Tibial nerve (tissue), 4 donors: ENCODE data around the gene CD244. TPM values are rescaled to one million over a fixed set of nuclear protein-coding genes. Genes with fewer than 3 reads are reported as not detected.
"Not testable (repeated sequence)": the region's sequence is repeated elsewhere in the genome, so short reads cannot be mapped to it uniquely, and the experiment has no call there.

ENCODE experiments used
- DNase-seq, 2 donors: peaks; one replicate each; pipeline ENCODE4 v3.0.0-alpha.2; 2019; ENCODE audit warnings: low spot score in 2 of 2
- H3K27ac ChIP-seq, 4 donors: fragments of 200-600 bp; sonication (generic) in 3 of 4; one replicate each; pipeline ENCODE4 v1.5.1; 2017 to 2019; ENCODE audit warnings: mild to moderate bottlenecking in 1 of 4
- H3K27me3 ChIP-seq, 2 donors: fragments of 200-600 bp; sonication (generic) in 1 of 2; one replicate each; pipeline versions ENCODE4 v1.5.1 to v1.6.0; 2017 to 2019
- H3K36me3 ChIP-seq, 3 donors: fragments of 200-600 bp; sonication (generic); one replicate each; pipeline ENCODE4 v1.5.1; 2018 to 2019
- H3K4me1 ChIP-seq, 4 donors: fragments of 200-600 bp; sonication (generic) in 3 of 4; one replicate each; pipeline ENCODE4 v1.5.1; 2017 to 2019
- H3K4me3 ChIP-seq, 4 donors: fragments of 200-600 bp; sonication (generic) in 3 of 4; one replicate each; pipeline ENCODE4 v1.5.1; 2017 to 2019; ENCODE audit warnings: mild to moderate bottlenecking in 1 of 4, moderate library complexity in 1 of 4
- H3K9me3 ChIP-seq, 4 donors: fragments of 200-600 bp; sonication (generic) in 3 of 4; one replicate each; pipeline ENCODE4 v1.5.1; 2017 to 2019
- CTCF ChIP-seq, 5 experiments: fragments of 200-600 bp in 3 of 5; fragments of 450-650 bp in 2 of 5; sonication (generic) in 3 of 5; IDR thresholded peaks; one replicate each; pipeline ENCODE4 v1.5.1; 2016 to 2019; ENCODE audit warnings: antibody characterized with exemption in 5 of 5, mild to moderate bottlenecking in 3 of 5, moderate library complexity in 2 of 5
- EP300 ChIP-seq, 2 donors: sonication (generic); formaldehyde crosslinking; IDR thresholded peaks; one replicate each; pipeline ENCODE4 v1.6.1; 2017; ENCODE audit warnings: antibody characterized with exemption in 2 of 2, mild to moderate bottlenecking in 1 of 2
- POLR2A ChIP-seq, 2 donors: fragments of 450-650 bp; IDR thresholded peaks; one replicate each; pipeline ENCODE4 v1.6.1; 2017; ENCODE audit warnings: antibody characterized with exemption in 2 of 2, mild to moderate bottlenecking in 2 of 2, moderate library complexity in 2 of 2
- WGBS, 2 donors: methylation state at CpG; one replicate each; pipeline ENCODE4 v1.1.5; 2018; 5-methylcytosine and 5-hydroxymethylcytosine counted together
- total RNA-seq, 4 donors: library from RNA; depleted of rRNA; stranded (reverse); fragments of >200 nt; gene quantifications; one replicate each; pipeline ENCODE4 v1.1.0, GENCODE V29; 2016

Gene CD244
- total RNA-seq, 4 donors from 2014 or later, result 0.63 to 0.98 (median 0.90) TPM; not detected in 1

- DNase-seq, result no peak
- no peaks in the 10 kb centered on the region for H3K4me1 ChIP-seq
- no peaks in the 10 kb centered on the region for H3K9me3 ChIP-seq
- H3K27me3 ChIP-seq, result no peaks in the 10 kb centered on the region
- no peak overlapping the region for H3K27ac ChIP-seq
- no peaks in the 10 kb centered on the region for H3K36me3 ChIP-seq
- WGBS, 2 donors, result 80 to 83% methylated on average over 13 of the region's 13 CpGs
- TF ChIP-seq EP300 (IDR thresholded peaks at IDR 0.05), result no peak
- no peak overlapping the region for H3K4me3 ChIP-seq
Measured at GRCh38 chr1:160883581-160884513, 21.2 kb upstream of the CD244 start.

GRCh38 chr1:160882582-160882981, 19.9 kb upstream of the CD244 start:
- no peaks in the 10 kb centered on the region for H3K9me3 ChIP-seq
- H3K27ac ChIP-seq, result no peak overlapping the region
- no peaks in the 10 kb centered on the region for H3K4me1 ChIP-seq
- H3K4me3 ChIP-seq, result no peak overlapping the region
- H3K27me3 ChIP-seq, result no peaks in the 10 kb centered on the region
- no peak for TF ChIP-seq CTCF (IDR thresholded peaks at IDR 0.05)
- no peak for TF ChIP-seq EP300 (IDR thresholded peaks at IDR 0.05)
- no peak for TF ChIP-seq POLR2A (IDR thresholded peaks at IDR 0.05)
- H3K36me3 ChIP-seq, result no peaks in the 10 kb centered on the region
- WGBS, 2 donors, result 94 to 100% methylated on average over 1 of the region's 1 CpG
- no peak for DNase-seq

- not testable (repeated sequence) for H3K4me1 ChIP-seq, DNase-seq, H3K36me3 ChIP-seq, H3K4me3 ChIP-seq, H3K27ac ChIP-seq, H3K27me3 ChIP-seq, H3K9me3 ChIP-seq
- WGBS, 2 donors, result 81 to 91% methylated on average over 7 of the region's 7 CpGs
Measured at GRCh38 chr1:160881264-160881663, 18.6 kb upstream of the CD244 start.

GRCh38 chr1:160880216-160880615, 17.5 kb upstream of the CD244 start:
- no peak overlapping the region for H3K4me3 ChIP-seq
- no peaks in the 10 kb centered on the region for H3K36me3 ChIP-seq
- H3K4me1 ChIP-seq, result no peaks in the 10 kb centered on the region
- no peak overlapping the region for H3K27ac ChIP-seq
- 79 to 85% methylated on average over 3 of the region's 3 CpGs for WGBS, 2 donors
- TF ChIP-seq EP300 (IDR thresholded peaks at IDR 0.05), result no peak
- H3K9me3 ChIP-seq, result no peaks in the 10 kb centered on the region
- no peaks in the 10 kb centered on the region for H3K27me3 ChIP-seq
- no peak for DNase-seq

- Histone ChIP-seq H3K4me1 (no peaks in the 10 kb centered on the region), H3K4me3 (no peak overlapping the region), H3K27ac (no peak overlapping the region), H3K36me3 (no peaks in the 10 kb centered on the region), H3K9me3 (no peaks in the 10 kb centered on the region), H3K27me3 (no peaks in the 10 kb centered on the region)
- no peak for TF ChIP-seq POLR2A (IDR thresholded peaks at IDR 0.05)
- WGBS, 2 donors, result 58 to 66% methylated on average over 8 of the region's 8 CpGs
- DNase-seq, result no peak
Measured at GRCh38 chr1:160879056-160879455, 16.4 kb upstream of the CD244 start.

- TF ChIP-seq CTCF (IDR thresholded peaks at IDR 0.05) (peak in 2 of 5 experiments; percentile 10 to 19), POLR2A (IDR thresholded peaks at IDR 0.05) (no peak)
- no peaks in the 10 kb centered on the region for H3K27me3 ChIP-seq
- no peaks in the 10 kb centered on the region for H3K36me3 ChIP-seq
- DNase-seq, result no peak
- no peaks in the 10 kb centered on the region for H3K4me1 ChIP-seq
- no peak overlapping the region for H3K27ac ChIP-seq
- H3K9me3 ChIP-seq, result no peaks in the 10 kb centered on the region
- no peak overlapping the region for H3K4me3 ChIP-seq
Measured at GRCh38 chr1:160877221-160877620, 14.5 kb upstream of the CD244 start.

- Histone ChIP-seq H3K4me3 (no peak overlapping the region), H3K4me1 (no peaks in the 10 kb centered on the region), H3K9me3 (no peaks in the 10 kb centered on the region), H3K36me3 (no peaks in the 10 kb centered on the region), H3K27ac (no peak overlapping the region), H3K27me3 (no peaks in the 10 kb centered on the region)
- WGBS, 2 donors, result 74 to 77% methylated on average over 5 of the region's 5 CpGs
- TF ChIP-seq CTCF (IDR thresholded peaks at IDR 0.05) (no peak), POLR2A (IDR thresholded peaks at IDR 0.05) (no peak), EP300 (IDR thresholded peaks at IDR 0.05) (no peak)
- DNase-seq, result no peak
Measured at GRCh38 chr1:160876311-160876710, 13.6 kb upstream of the CD244 start.

GRCh38 chr1:160875591-160875990, 12.9 kb upstream of the CD244 start:
- not testable (repeated sequence) for H3K27ac ChIP-seq, H3K27me3 ChIP-seq, H3K9me3 ChIP-seq, H3K4me3 ChIP-seq, H3K4me1 ChIP-seq, H3K36me3 ChIP-seq, DNase-seq
- 65 to 76% methylated on average over 4 of the region's 4 CpGs for WGBS, 2 donors
